Measurements from ENCODE around the gene SIRPA. TPM values are rescaled to one million over a fixed set of nuclear protein-coding genes. Genes with fewer than 3 reads are reported as not detected.

Gene SIRPA
- polyA plus RNA-seq, 1 donor from 2014 or later = 8.0 TPM

DNA sequence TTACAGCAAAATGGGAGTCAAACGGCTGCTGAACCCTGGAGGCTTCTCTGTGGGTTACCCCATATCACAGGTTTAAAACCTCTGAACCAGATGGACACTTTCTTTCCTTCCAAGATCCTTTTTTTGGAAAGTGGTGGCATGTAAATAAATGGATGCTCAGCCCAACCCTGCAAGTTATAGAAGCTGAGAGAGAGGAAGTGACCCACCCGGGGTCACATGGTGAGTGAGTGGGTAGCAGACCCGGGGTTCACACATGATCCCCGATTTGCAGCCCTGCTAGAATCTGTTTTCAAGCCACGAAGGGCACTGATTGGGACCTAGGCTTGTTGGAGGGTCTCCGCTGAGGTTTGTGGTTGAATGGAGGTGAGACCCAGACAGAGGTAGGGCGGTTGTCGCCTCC, 32.0 kb downstream of the SIRPA start (continued):
- TF ChIP-seq EZH2 (IDR thresholded peaks at IDR 0.05; ENCODE audit: borderline replicate concordance, insufficient read depth, low read length, poor library complexity, severe bottlenecking) = no peak

DNA sequence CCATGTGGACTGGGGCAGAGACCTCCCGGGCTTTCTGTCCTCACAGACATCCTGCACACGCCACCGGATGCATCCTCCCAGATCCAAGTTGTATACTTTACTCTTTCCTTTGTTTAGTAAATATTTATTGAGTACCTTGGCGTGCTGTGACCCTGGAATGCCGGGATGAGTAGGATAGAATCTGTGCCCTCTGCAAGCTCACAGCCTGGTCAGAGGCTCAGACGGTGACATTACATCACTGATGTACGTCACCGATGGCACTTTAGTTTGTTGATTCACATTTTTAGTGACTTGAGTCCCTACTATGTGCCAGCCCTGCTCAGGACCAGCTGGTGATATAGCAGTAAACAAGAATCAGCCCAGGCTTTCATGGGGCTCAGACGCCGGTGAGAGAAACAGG, 32.9 kb downstream of the SIRPA start:
- Histone ChIP-seq H3K27me3 (ENCODE audit: insufficient read depth, low read depth, low read length) (no peaks in the 10 kb centered on the region), H3K79me2 (replicated peaks; ENCODE audit: insufficient read depth, low read length) (no peaks in the 10 kb centered on the region), H3K27ac (ENCODE audit: low read length) (no peak overlapping the region), H3K4me3 (ENCODE audit: low read length) (no peak overlapping the region), H3F3A (ENCODE audit: insufficient read depth, low read length, poor library complexity, severe bottlenecking) (no peaks in the 10 kb centered on the region), H3K36me3 (ENCODE audit: insufficient read depth, low read length) (no peaks in the 10 kb centered on the region), H3K9me2 (ENCODE audit: insufficient read depth, low read length) (no peaks in the 10 kb centered on the region), H3K4me2 (ENCODE audit: low read length) (no peak overlapping the region), H4K20me1 (ENCODE audit: insufficient read depth) (no peaks in the 10 kb centered on the region), H3K9ac (ENCODE audit: low read length) (no peak overlapping the region), H3K9me3 (ENCODE audit: low read length) (no peaks in the 10 kb centered on the region), H2AFZ (ENCODE audit: low read depth, low read length) (no peak overlapping the region)
- TF ChIP-seq POLR2AphosphoS5 (IDR thresholded peaks at IDR 0.05) (no peak), EP300 (conservative IDR thresholded peaks at IDR 0.05; ENCODE audit: poor library complexity, severe bottlenecking) (no peak), SMC3 (conservative IDR thresholded peaks at IDR 0.05; ENCODE audit: poor library complexity) (no peak), TAF1 (IDR thresholded peaks at IDR 0.05; ENCODE audit: low read depth) (no peak), EZH2 (IDR thresholded peaks at IDR 0.05; ENCODE audit: borderline replicate concordance, insufficient read depth, low read length, poor library complexity, severe bottlenecking) (no peak), MXI1 (conservative IDR thresholded peaks at IDR 0.05; ENCODE audit: poor library complexity, severe bottlenecking) (no peak), RAD21 (conservative IDR thresholded peaks at IDR 0.05) (no peak)
- TF ChIP-seq, protein P1, sequence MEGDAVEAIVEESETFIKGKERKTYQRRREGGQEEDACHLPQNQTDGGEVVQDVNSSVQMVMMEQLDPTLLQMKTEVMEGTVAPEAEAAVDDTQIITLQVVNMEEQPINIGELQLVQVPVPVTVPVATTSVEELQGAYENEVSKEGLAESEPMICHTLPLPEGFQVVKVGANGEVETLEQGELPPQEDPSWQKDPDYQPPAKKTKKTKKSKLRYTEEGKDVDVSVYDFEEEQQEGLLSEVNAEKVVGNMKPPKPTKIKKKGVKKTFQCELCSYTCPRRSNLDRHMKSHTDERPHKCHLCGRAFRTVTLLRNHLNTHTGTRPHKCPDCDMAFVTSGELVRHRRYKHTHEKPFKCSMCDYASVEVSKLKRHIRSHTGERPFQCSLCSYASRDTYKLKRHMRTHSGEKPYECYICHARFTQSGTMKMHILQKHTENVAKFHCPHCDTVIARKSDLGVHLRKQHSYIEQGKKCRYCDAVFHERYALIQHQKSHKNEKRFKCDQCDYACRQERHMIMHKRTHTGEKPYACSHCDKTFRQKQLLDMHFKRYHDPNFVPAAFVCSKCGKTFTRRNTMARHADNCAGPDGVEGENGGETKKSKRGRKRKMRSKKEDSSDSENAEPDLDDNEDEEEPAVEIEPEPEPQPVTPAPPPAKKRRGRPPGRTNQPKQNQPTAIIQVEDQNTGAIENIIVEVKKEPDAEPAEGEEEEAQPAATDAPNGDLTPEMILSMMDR (IDR thresholded peaks at IDR 0.05; ENCODE audit: poor library complexity, severe bottlenecking) = no peak
- TF ChIP-seq, protein P2, sequence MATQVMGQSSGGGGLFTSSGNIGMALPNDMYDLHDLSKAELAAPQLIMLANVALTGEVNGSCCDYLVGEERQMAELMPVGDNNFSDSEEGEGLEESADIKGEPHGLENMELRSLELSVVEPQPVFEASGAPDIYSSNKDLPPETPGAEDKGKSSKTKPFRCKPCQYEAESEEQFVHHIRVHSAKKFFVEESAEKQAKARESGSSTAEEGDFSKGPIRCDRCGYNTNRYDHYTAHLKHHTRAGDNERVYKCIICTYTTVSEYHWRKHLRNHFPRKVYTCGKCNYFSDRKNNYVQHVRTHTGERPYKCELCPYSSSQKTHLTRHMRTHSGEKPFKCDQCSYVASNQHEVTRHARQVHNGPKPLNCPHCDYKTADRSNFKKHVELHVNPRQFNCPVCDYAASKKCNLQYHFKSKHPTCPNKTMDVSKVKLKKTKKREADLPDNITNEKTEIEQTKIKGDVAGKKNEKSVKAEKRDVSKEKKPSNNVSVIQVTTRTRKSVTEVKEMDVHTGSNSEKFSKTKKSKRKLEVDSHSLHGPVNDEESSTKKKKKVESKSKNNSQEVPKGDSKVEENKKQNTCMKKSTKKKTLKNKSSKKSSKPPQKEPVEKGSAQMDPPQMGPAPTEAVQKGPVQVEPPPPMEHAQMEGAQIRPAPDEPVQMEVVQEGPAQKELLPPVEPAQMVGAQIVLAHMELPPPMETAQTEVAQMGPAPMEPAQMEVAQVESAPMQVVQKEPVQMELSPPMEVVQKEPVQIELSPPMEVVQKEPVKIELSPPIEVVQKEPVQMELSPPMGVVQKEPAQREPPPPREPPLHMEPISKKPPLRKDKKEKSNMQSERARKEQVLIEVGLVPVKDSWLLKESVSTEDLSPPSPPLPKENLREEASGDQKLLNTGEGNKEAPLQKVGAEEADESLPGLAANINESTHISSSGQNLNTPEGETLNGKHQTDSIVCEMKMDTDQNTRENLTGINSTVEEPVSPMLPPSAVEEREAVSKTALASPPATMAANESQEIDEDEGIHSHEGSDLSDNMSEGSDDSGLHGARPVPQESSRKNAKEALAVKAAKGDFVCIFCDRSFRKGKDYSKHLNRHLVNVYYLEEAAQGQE (IDR thresholded peaks at IDR 0.05; ENCODE audit: borderline replicate concordance) = no peak

DNA sequence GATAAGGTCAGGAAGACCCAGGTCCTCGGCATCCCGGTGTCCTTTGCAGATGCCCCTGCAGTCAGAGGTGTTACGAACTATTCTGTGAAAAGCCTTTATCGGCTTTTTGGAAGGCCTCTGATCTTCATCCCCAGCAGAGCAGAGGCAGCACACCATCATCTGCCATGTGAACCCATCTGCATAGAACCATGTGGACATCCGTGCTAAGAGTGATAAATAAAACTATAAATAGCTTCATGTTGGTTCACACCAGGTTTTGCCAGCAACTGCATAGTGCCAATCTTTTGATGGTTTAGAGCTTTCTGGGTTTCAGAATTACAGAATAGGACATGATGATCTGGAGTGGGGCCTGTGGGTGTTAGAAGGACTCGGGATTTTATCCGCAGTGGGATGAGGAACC, 33.6 kb downstream of the SIRPA start:
- no peak overlapping the region for H2AFZ ChIP-seq (ENCODE audit: low read depth, low read length)
- no peak overlapping the region for H3K27ac ChIP-seq (ENCODE audit: low read length)
- H3F3A ChIP-seq (ENCODE audit: insufficient read depth, low read length, poor library complexity, severe bottlenecking) = no peaks in the 10 kb centered on the region
- no peaks in the 10 kb centered on the region for H3K79me2 ChIP-seq (replicated peaks; ENCODE audit: insufficient read depth, low read length)
- H3K36me3 ChIP-seq (ENCODE audit: insufficient read depth, low read length) = no peaks in the 10 kb centered on the region
- H3K9ac ChIP-seq (ENCODE audit: low read length) = no peak overlapping the region
- TF ChIP-seq EZH2 (IDR thresholded peaks at IDR 0.05; ENCODE audit: borderline replicate concordance, insufficient read depth, low read length, poor library complexity, severe bottlenecking) = no peak
- H3K9me2 ChIP-seq (ENCODE audit: insufficient read depth, low read length) = no peaks in the 10 kb centered on the region
- no peak overlapping the region for H3K4me3 ChIP-seq (ENCODE audit: low read length)
- no peaks in the 10 kb centered on the region for H3K9me3 ChIP-seq (ENCODE audit: low read length)
- H4K20me1 ChIP-seq (ENCODE audit: insufficient read depth) = no peaks in the 10 kb centered on the region
- no peaks in the 10 kb centered on the region for H3K27me3 ChIP-seq (ENCODE audit: insufficient read depth, low read depth, low read length)
- no peak overlapping the region for H3K4me2 ChIP-seq (ENCODE audit: low read length)

Data from neural cell (in vitro differentiated cells).